NCI-H1092 treated with DMSO at 0.1 percent for 48 hours (cell line): Measurements from ENCODE around the gene FITM2.

Experiments used
- DNase-seq: peaks from one replicate; lab custom pipeline; 2025; lab: John Stamatoyannopoulos, UW

Gene FITM2

GRCh38 chr20:44280387-44280786, 30.6 kb downstream of the FITM2 start:
- no peak for DNase-seq

- DNase-seq: no peak
These were observed 31.8 kb downstream of the FITM2 start for GRCh38 chr20:44279228-44279627.

GRCh38 chr20:44274303-44275017, 36.5 kb downstream of the FITM2 start:
- DNase-seq: no peak

- DNase-seq: no peak
These were observed 37.5 kb downstream of the FITM2 start for GRCh38 chr20:44273231-44274215.

GRCh38 chr20:44271915-44272663, 38.9 kb downstream of the FITM2 start:
- DNase-seq: no peak

- DNase-seq: no peak
These were observed 42.2 kb downstream of the FITM2 start for GRCh38 chr20:44268802-44269201.

- DNase-seq: no peak
These were observed 46.7 kb downstream of the FITM2 start for GRCh38 chr20:44264287-44264686.

GRCh38 chr20:44258226-44258890, 52.6 kb downstream of the FITM2 start:
- no peak for DNase-seq

GRCh38 chr20:44256961-44257360, 54.0 kb downstream of the FITM2 start:
- no peak for DNase-seq

GRCh38 chr20:44255942-44256341, 55.1 kb downstream of the FITM2 start:
- DNase-seq: no peak

- no peak for DNase-seq
These were observed 56.9 kb downstream of the FITM2 start for GRCh38 chr20:44254073-44254472.

GRCh38 chr20:44253528-44253927, 57.5 kb downstream of the FITM2 start:
- DNase-seq: no peak
